ENCODE measurements around the gene TAP1. TPM values are rescaled to one million over a fixed set of nuclear protein-coding genes. Genes with fewer than 3 reads are reported as not detected.

The TAP1 gene
- total and polyA plus RNA-seq, 2 of the 8 experiments (the other 6 are each of a cell fraction or from before 2014, with no cell fraction given) = 16.8 to 22.0 TPM

- Histone ChIP-seq H2BK15ac (ENCODE audit: low read length) (no peak overlapping the region), H4K20me1 (replicated peaks in 1 of 2; ENCODE audit: control insufficient read depth in 1 of 2, insufficient read depth in 2 of 2, low read length in 2 of 2) (no peaks in the 10 kb centered on the region), H3K23ac (ENCODE audit: insufficient read length) (no peak overlapping the region), H2BK5ac (ENCODE audit: low read depth, low read length) (no peak overlapping the region), H3K27me3 (replicated peaks in 1 of 4; ENCODE audit: control insufficient read depth in 3 of 4, extremely low read depth in 1 of 4, insufficient read depth in 3 of 4, low read length in 3 of 4) (no peaks in the 10 kb centered on the region), H3K4me2 (ENCODE audit: insufficient read depth in 1 of 2, low read depth in 2 of 2, low read length in 2 of 2) (no peak overlapping the region), H2AFZ (ENCODE audit: low read length) (no peak overlapping the region), H3K4ac (replicated peaks; ENCODE audit: insufficient read length, low read depth, low read length) (no peak overlapping the region), H2BK120ac (replicated peaks; ENCODE audit: low read depth, low read length) (no peak overlapping the region), H3K79me1 (ENCODE audit: low read depth, low read length) (no peaks in the 10 kb centered on the region), H3K4me3 (ENCODE audit: extremely low read depth in 1 of 4, insufficient read depth in 2 of 4, low read depth in 3 of 4, low read length in 4 of 4) (no peak overlapping the region), H3K79me2 (ENCODE audit: control insufficient read depth in 1 of 2, insufficient read depth in 2 of 2, low read length in 2 of 2) (no peaks in the 10 kb centered on the region), H3K9me3 (ENCODE audit: insufficient read depth in 2 of 2, low read depth in 1 of 2, low read length in 1 of 2) (no peaks in the 10 kb centered on the region), H4K5ac (ENCODE audit: insufficient read length, low read depth, low read length) (no peak overlapping the region), H3K4me1 (replicated peaks in 1 of 4; ENCODE audit: control insufficient read depth in 3 of 4, insufficient read depth in 4 of 4, low read length in 3 of 4) (peaks cover 0 to 4% (median 0%) of the 10 kb centered on the region in 4 experiments; a peak in 1 of 7 replicates), H4K8ac (ENCODE audit: extremely low read depth, insufficient read depth, low read length) (no peak overlapping the region), H3K56ac (replicated peaks; ENCODE audit: insufficient read length, low read depth, low read length) (no peak overlapping the region), H2BK20ac (ENCODE audit: low read length) (no peak overlapping the region), H3K9ac (replicated peaks in 1 of 4; ENCODE audit: extremely low read depth in 1 of 4, low read depth in 3 of 4, low read length in 3 of 4) (no peak overlapping the region), H3K18ac (ENCODE audit: extremely low read depth, low read length) (no peak overlapping the region), H3K36me3 (ENCODE audit: control insufficient read depth in 2 of 4, insufficient read depth in 4 of 4, low read length in 3 of 4) (peaks cover 0 to 2% (median 0%) of the 10 kb centered on the region in 4 experiments; a peak in 4 of 8 replicates), H3K14ac (ENCODE audit: insufficient read length) (no peak overlapping the region), H3K23me2 (ENCODE audit: low read depth, low read length) (no peaks in the 10 kb centered on the region; the same call in 1 of the 2 replicates), H2BK12ac (ENCODE audit: low read depth, low read length) (no peak overlapping the region), H2AK5ac (ENCODE audit: low read depth, low read length) (no peak overlapping the region), H3K27ac (ENCODE audit: low read depth, low read length) (no peak overlapping the region), H4K91ac (replicated peaks; ENCODE audit: insufficient read length, low read length) (no peak overlapping the region)
- CTCF ChIA-PET (ENCODE audit: partially characterized antibody) = interaction anchor here (0.5 to 0.8 kb wide), 3 partner anchors 17 to 295 kb away, joined by 3 read pairs; no protein-coding TSS in a partner anchor
- no peak for DNase-seq (ENCODE audit: low read depth in 1 of 2, low spot score in 2 of 2)
- WGBS, 2 experiments (ENCODE audit: extremely low coverage in 1 of 2, insufficient coverage in 1 of 2, insufficient read length in 1 of 2, insufficient replicate concordance in 2 of 2, low coverage in 1 of 2, low lambda C conversion rate in 2 of 2, missing lambda C conversion rate in 1 of 2) = 67% methylated on average over 5 of the region's 5 CpGs; no CpG with 5 or more reads in 1 of the 2 experiments
- no peak for FAIRE-seq
- POLR2A ChIA-PET (ENCODE audit: partially characterized antibody) = interaction anchor here (1.4 to 3.4 kb wide), 2 partner anchors 11 to 141 kb away, joined by 3 to 8 read pairs; no protein-coding TSS in a partner anchor
- TF ChIP-seq TEAD4 (IDR thresholded peaks at IDR 0.05; ENCODE audit: low read depth, low read length) = no peak
- no peak for TF ChIP-seq EGR1 (IDR thresholded peaks at IDR 0.05; ENCODE audit: borderline replicate concordance, low read depth, low read length)
- TF ChIP-seq JUND (IDR thresholded peaks at IDR 0.05; ENCODE audit: low read length) = no peak
- no peak for TF ChIP-seq TCF12 (IDR thresholded peaks at IDR 0.05; ENCODE audit: low read depth, low read length)
- no peak for TF ChIP-seq KDM5A (IDR thresholded peaks at IDR 0.05; ENCODE audit: low read length)
- TF ChIP-seq BACH1 (IDR thresholded peaks at IDR 0.05; ENCODE audit: low read length) = no peak
- no peak for TF ChIP-seq SRF (IDR thresholded peaks at IDR 0.05; ENCODE audit: low read depth, low read length)
- no peak for TF ChIP-seq SAP30 (IDR thresholded peaks at IDR 0.05; ENCODE audit: insufficient read depth, insufficient replicate concordance, low read length)
- TF ChIP-seq SUZ12 (IDR thresholded peaks at IDR 0.05; ENCODE audit: low read length) = no peak
- TF ChIP-seq TAF1 (IDR thresholded peaks at IDR 0.05; ENCODE audit: low read depth, low read length) = no peak
- TF ChIP-seq RNF2 (IDR thresholded peaks at IDR 0.05; ENCODE audit: borderline replicate concordance, low read depth, low read length, missing control alignments, poor library complexity, severe bottlenecking) = no peak
- no peak for TF ChIP-seq CBX5 (IDR thresholded peaks at IDR 0.05; ENCODE audit: low read depth, low read length)
- no peak for TF ChIP-seq CBX8 (IDR thresholded peaks at IDR 0.05; ENCODE audit: borderline replicate concordance, low read depth, low read length)
- TF ChIP-seq MAFK (IDR thresholded peaks at IDR 0.05; ENCODE audit: low read depth, low read length) = no peak
- TF ChIP-seq GTF2F1 (IDR thresholded peaks at IDR 0.05; ENCODE audit: borderline replicate concordance, low read depth, low read length) = no peak
These were observed 22.6 kb downstream of the TAP1 start for GRCh38 chr6:32830936-32831335.

Data from H1 (cell line).